Measurements from ENCODE around the gene NSD1.

DNA sequence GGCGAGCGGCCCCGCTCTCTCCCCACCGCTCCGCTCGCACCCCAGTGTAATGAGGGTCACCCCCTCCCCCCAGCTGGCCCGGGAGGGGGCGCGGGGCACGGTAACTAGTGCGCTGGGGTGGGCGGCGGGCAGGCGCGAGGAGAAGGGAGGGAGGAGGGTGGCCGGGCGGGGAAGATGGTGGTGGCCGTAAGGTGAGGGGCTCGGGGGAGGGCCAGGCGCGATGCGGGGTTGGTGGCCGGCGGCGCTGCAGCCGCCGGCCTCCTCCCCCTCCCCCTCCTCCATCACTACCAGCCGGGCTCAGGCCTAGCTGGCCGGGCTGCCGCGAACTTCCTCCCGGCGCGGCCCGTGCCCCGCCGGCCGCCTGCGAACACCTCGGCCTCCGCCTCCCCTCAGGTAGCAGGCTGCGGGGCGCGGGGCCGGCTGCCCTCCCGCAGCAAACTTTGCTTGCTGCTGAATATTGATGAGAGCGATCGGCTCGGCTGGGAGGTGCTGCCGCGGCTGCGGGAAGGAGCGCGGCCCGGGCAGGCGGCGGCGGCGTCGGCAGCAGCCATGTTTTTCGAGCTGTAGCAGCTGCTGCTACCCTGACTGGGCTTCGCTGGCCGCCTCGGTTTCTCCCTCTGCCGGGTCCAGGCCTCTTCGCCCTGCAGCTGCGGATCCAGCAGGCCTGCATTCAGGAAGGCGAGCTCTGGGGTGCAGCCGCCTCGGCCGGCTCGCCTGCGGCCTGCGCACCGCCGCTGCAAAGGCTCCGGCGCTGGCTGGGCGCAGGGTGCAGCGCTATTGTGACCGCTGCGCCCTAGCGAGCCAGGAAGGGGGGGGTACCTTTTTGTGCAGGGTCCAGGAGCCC is 502 bp downstream of the NSD1 start:
- TF ChIP-seq POLR2A (IDR thresholded peaks at IDR 0.05), result no peak
- TF ChIP-seq, protein P1, sequence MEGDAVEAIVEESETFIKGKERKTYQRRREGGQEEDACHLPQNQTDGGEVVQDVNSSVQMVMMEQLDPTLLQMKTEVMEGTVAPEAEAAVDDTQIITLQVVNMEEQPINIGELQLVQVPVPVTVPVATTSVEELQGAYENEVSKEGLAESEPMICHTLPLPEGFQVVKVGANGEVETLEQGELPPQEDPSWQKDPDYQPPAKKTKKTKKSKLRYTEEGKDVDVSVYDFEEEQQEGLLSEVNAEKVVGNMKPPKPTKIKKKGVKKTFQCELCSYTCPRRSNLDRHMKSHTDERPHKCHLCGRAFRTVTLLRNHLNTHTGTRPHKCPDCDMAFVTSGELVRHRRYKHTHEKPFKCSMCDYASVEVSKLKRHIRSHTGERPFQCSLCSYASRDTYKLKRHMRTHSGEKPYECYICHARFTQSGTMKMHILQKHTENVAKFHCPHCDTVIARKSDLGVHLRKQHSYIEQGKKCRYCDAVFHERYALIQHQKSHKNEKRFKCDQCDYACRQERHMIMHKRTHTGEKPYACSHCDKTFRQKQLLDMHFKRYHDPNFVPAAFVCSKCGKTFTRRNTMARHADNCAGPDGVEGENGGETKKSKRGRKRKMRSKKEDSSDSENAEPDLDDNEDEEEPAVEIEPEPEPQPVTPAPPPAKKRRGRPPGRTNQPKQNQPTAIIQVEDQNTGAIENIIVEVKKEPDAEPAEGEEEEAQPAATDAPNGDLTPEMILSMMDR (IDR thresholded peaks at IDR 0.05), result no peak
- no peak for TF ChIP-seq POLR2AphosphoS5 (IDR thresholded peaks at IDR 0.05)
- TF ChIP-seq EP300 (IDR thresholded peaks at IDR 0.05), result no peak

Data from gastroesophageal sphincter (tissue), 3 donors.